ENCODE results near the gene SDK1. TPM values are rescaled to one million over a fixed set of nuclear protein-coding genes. Genes with fewer than 3 reads are reported as not detected.

The SDK1 gene
- total and polyA plus RNA-seq, 2 experiments from 2014 or later: 4.1 to 16.5 TPM

GRCh38 chr7:4174884-4175283 lies 873.8 kb downstream of the SDK1 start:
- no peaks in the 10 kb centered on the region for H3K36me3 ChIP-seq
- no peaks in the 10 kb centered on the region for H3K9me3 ChIP-seq (ENCODE audit: low read depth)
- no peak for TF ChIP-seq CTCF (IDR thresholded peaks at IDR 0.05; ENCODE audit: low read depth, low read length)

DNA sequence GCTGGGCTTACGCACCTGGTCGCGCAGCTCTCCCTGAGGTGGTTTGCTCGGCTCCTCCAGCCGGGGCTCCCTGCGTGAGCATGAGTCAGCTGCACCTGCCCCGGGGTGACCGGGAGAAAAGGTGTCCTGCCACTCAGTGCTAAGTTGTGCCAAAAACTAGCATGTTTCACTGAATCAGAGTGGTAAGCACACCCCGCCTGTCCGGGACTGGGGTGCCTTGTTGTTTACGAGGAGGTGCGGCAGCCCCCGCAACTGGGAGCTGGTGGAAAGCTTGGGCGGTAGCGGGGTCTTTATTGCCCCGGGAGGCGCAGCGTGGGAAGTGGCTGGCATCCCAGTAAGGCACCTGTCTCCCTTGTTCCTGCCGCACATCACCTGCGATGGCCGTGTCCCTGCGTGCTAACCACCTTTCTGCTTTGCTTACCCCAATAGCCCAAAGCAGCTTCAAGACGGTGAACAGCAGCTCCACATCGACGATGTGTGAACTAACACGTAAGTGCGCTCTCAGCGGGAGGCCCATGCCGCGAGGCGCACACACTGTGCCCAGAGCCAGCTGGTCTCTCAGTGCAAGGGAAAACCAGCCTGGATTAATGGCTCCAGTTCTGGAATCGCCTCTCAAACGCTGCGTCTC lies 874.4 kb downstream of the SDK1 start:
- Histone ChIP-seq H3K9me3 (ENCODE audit: low read depth) (no peaks in the 10 kb centered on the region), H3K36me3 (no peaks in the 10 kb centered on the region), H3K4me3 (no peak overlapping the region), H3K27me3 (no peaks in the 10 kb centered on the region), H3K4me1 (ENCODE audit: low read depth) (no peaks in the 10 kb centered on the region), H3K27ac (no peak overlapping the region)
- no peak for DNase-seq (ENCODE audit: low read depth in 1 of 2, low spot score in 1 of 2)
- TF ChIP-seq CTCF (IDR thresholded peaks at IDR 0.05; ENCODE audit: low read depth, low read length): no peak

More at GRCh38 chr7:4174884-4175283, 873.8 kb downstream of the SDK1 start:
- no peak for DNase-seq (ENCODE audit: low read depth in 1 of 2, low spot score in 1 of 2)
- no peaks in the 10 kb centered on the region for H3K4me1 ChIP-seq (ENCODE audit: low read depth)
- no peak overlapping the region for H3K27ac ChIP-seq
- H3K27me3 ChIP-seq: no peaks in the 10 kb centered on the region
- H3K4me3 ChIP-seq: no peak overlapping the region

- Histone ChIP-seq H3K9me3 (ENCODE audit: low read depth) (no peaks in the 10 kb centered on the region), H3K4me3 (no peak overlapping the region), H3K4me1 (ENCODE audit: low read depth) (no peaks in the 10 kb centered on the region), H3K27ac (no peak overlapping the region), H3K36me3 (no peaks in the 10 kb centered on the region), H3K27me3 (no peaks in the 10 kb centered on the region)
- no peak for DNase-seq (ENCODE audit: low read depth in 1 of 2, low spot score in 1 of 2)
- TF ChIP-seq CTCF (IDR thresholded peaks at IDR 0.05; ENCODE audit: low read depth, low read length): no peak
Measured at GRCh38 chr7:4177001-4177400, 875.9 kb downstream of the SDK1 start.

- Histone ChIP-seq H3K9me3 (ENCODE audit: low read depth) (no peaks in the 10 kb centered on the region), H3K4me3 (no peak overlapping the region), H3K27ac (no peak overlapping the region), H3K36me3 (no peaks in the 10 kb centered on the region), H3K4me1 (ENCODE audit: low read depth) (no peaks in the 10 kb centered on the region), H3K27me3 (no peaks in the 10 kb centered on the region)
- TF ChIP-seq CTCF (IDR thresholded peaks at IDR 0.05; ENCODE audit: low read depth, low read length): no peak
- DNase-seq (ENCODE audit: low read depth in 1 of 2, low spot score in 1 of 2): no peak
Measured at GRCh38 chr7:4178416-4178815, 877.4 kb downstream of the SDK1 start.

- no peak for TF ChIP-seq CTCF (IDR thresholded peaks at IDR 0.05; ENCODE audit: low read depth, low read length)
Measured at GRCh38 chr7:4178916-4179687, 878.0 kb downstream of the SDK1 start.

More at GRCh38 chr7:4178916-4179687, 878.0 kb downstream of the SDK1 start:
- Histone ChIP-seq H3K27me3 (no peaks in the 10 kb centered on the region), H3K4me3 (no peak overlapping the region), H3K9me3 (ENCODE audit: low read depth) (no peaks in the 10 kb centered on the region), H3K36me3 (no peaks in the 10 kb centered on the region), H3K4me1 (ENCODE audit: low read depth) (no peaks in the 10 kb centered on the region), H3K27ac (no peak overlapping the region)
- DNase-seq (ENCODE audit: low read depth in 1 of 2, low spot score in 1 of 2): no peak
